HG03045 (cell line): ENCODE measurements around the gene ORC2.

ENCODE experiments used
- ATAC-seq: cut with Tn5 transposase; IDR thresholded peaks from one replicate; pipeline ENCODE4 v1.9.1; 2021; ENCODE audit warnings: mild to moderate bottlenecking, moderate library complexity; ENCODE audit not compliant: unreplicated experiment

Gene ORC2

DNA sequence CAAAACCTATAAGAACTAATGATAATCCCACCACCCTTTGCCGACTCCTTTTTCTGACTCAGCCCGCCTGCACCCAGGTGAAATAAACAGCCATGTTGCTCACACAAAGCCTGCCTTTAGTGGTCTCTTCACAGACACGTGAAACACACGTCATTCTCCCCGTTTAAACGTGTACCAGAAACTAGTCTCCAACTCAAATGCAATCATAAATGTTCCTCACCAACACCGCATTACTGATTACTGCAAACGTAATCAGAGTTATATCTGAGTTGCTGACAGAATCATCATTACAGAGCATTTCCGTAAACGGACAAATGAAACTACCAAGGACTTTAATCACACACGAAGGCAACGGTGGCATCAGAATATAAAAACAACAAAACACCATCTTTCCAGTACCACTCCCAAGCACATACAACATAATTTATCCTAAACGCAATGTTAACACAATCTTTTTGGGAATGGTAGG is 100.9 kb downstream of the ORC2 start:
- ATAC-seq: no peak

- ATAC-seq: no peak
These were observed 101.8 kb downstream of the ORC2 start for GRCh38 chr2:200861617-200862155.

DNA sequence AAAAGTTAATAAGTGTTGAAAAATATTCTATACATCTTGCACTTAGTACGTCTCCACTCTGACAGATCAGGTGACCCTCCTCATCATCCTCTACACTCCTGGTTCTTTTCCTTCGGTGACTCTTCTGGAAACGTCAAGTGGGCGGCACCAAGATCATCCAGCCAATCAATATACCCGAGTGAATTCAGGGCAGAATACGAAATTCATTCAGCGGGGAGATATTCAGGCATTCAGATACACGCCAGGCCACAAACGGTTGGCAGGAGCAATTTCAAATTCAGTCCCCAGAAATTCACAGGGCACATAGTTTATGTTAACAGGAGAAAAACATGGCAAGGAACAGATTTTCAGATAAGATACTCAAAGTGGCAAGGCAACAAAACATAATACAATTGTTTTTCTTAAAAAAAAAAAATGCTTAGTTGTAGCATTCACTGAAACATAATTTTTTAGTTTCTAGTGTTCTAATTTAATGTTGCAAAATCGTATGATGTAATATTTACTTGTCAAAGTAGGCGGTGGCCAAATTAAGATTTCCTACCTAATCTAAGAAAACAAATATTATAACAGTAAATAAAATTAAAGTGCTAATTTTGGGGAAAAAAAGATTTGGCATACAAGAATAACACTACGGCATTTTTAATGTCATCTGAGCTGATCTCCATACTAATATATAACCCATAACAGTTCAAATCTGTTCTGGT is 103.2 kb downstream of the ORC2 start:
- ATAC-seq: no peak
